VCaP (cell line): Measurements from ENCODE around the gene TNNI3.
A peak's percentile ranks its signal among the peaks of the same experiment; 100 is the strongest.
"Not testable (repeated sequence)": the region's sequence is repeated elsewhere in the genome, so short reads cannot be mapped to it uniquely, and the experiment has no call there.

Experiments used
- H3K27ac ChIP-seq: fragments of 450-650 bp; 2 replicates; pipeline ENCODE4 v1.5.1; 2017
- TF ChIP-seq, protein P1 (sequence below): fragments of 450-650 bp; conservative IDR thresholded peaks from 2 replicates; pipeline ENCODE4 v1.5.1; 2017; ENCODE audit warnings: mild to moderate bottlenecking, moderate library complexity

The TNNI3 gene

DNA sequence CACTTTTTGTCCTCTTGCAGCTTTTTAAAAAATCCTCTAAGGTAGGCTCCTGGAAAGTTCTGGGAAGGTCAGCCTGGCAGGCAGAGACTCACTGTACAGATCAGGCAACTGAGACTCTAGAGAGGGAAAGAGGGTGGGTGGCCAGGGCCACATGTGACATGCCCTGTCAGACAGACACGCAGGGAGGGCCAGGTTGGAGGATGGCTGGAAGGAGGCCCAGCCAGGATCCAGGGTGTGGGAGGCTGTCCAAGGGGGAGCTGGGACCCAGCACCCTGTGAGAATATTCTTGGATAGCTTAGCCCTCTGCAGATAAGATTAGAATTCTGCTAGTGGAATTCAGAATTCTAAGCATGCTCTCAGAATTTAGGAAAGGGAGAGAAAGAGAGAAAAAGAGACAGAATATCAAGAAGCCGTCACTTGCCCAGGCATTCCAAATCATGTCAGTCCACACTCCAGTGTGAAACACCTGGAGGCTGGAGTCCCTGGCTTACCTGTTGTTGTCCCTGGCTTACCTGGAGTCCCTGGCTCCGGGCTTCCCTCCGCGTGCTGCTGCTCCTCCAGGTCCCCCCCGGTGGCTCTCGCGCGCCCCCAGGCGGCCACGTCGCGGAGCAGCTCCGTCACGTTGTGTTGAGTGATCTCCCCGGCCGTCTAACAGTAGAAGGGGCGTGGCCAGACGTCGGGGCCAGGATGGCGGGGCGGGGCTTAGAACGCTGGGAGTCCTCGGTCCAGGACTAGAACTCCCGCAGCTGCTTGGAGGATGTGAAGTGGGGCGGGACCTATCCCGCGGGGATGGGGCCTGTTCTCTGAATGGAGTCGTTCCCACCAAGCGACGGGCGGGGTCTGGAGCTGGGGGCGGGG is 2.8 kb upstream of the TNNI3 start:
- TF ChIP-seq, protein P1, sequence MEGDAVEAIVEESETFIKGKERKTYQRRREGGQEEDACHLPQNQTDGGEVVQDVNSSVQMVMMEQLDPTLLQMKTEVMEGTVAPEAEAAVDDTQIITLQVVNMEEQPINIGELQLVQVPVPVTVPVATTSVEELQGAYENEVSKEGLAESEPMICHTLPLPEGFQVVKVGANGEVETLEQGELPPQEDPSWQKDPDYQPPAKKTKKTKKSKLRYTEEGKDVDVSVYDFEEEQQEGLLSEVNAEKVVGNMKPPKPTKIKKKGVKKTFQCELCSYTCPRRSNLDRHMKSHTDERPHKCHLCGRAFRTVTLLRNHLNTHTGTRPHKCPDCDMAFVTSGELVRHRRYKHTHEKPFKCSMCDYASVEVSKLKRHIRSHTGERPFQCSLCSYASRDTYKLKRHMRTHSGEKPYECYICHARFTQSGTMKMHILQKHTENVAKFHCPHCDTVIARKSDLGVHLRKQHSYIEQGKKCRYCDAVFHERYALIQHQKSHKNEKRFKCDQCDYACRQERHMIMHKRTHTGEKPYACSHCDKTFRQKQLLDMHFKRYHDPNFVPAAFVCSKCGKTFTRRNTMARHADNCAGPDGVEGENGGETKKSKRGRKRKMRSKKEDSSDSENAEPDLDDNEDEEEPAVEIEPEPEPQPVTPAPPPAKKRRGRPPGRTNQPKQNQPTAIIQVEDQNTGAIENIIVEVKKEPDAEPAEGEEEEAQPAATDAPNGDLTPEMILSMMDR = peak; percentile 99
- H3K27ac ChIP-seq = no peak overlapping the region

DNA sequence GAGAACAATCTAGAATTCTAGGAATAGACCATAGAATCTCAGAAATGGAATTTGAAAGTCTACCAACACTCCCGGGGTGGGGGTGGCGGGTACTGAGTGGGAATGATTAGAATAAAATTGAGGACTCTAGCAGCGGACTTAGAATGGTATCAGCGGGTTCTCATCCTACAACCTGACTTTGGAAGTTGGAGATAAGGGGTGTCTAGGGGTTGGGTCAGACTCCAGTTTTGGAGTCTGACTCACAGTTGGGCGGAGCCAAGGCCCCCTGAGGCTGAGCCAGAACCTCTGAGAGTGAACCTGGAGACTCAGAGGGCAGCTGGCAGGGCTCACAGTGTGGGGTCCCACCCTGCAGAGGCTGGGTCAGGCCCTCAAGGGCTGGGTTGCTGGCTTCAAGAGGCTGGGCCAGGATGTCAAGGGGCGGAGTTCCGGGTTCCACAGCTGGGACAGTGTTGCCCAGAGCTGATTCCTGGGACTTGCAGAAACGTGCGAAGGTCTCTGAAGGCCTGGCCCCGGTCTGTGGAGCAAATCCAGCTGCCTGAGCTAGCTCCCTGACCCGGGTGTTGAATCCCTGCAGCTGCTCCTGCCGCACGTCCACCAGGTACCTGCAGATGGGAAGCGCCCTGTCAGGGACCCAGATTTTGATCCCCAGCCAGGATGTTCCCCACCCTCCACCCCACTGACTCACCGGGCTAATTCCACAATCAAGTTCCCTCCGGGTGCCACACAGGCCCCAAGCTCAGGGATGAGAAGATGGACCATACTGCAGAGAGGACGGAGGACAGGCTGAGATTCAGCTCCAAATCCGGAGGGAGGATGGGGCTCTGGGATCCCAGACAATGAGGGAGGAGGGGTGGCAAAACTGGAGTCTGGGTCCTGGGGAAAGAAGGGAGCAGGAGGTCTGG is 1.6 kb upstream of the TNNI3 start:
- TF ChIP-seq, protein P1 = no peak
- H3K27ac ChIP-seq = no peak overlapping the region

DNA sequence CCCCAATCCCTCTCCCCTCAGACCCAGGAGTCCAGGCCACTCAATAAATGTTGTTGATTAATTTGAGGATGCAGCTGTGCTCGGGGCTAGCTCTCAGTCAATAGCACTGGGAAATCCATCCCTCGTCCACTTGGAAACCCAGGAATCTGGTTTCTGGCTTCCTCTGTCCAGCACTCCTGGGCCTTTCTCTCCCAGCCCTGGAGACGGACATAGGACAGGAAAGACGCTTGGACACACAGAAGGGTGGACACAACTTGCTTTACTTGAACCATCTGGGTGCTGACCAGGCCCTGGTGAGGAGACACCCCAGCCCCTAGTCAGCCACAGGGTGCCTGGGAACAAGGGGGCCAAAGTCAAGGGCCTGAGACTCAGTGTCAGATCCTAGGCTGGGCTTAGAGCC is 891 bp upstream of the TNNI3 start:
- TF ChIP-seq, protein P1 = no peak

DNA sequence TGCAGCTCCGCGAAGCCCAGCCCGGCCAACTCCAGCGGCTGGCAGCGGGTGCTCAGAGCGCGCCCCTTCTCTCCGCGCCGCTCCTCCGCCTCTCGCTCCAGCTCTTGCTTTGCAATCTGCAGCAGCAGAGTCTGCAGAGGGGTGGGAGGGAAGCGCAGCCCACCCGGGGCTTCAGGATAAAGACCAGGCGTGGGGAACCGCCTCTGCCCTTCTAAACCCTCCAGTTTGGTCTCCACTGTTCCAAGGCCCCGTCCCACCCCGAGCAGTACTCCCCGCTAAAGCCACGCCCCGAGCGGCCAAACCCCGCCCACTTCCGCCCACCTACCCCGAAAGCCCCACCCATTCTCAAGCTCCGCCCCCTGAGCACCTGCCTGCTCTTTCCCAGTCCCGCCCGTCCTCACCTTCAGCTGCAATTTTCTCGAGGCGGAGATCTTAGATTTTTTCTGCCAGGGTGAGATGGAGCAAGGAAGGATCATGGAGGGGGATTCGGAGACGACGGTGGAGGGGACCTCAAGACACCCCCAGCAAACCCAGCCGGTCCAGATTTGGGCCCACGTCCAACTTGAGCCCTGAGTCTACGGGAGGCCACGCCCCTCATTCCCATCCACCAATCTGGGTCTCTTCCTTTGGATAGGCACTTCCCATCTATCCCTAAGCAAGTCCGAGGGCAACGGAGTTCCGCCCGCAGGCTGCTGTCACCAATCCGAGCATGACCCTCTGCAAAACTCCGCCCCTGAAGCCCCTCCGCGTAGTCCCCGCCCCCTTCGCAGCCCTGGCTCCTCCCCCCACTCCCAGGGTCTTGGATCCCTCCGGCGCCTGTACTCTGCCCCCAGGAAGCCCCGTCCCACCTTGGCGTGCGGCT is 1.1 kb downstream of the TNNI3 start:
- no peak overlapping the region for H3K27ac ChIP-seq

More for the DNA sequence above, 891 bp upstream of the TNNI3 start:
- H3K27ac ChIP-seq = no peak overlapping the region

DNA sequence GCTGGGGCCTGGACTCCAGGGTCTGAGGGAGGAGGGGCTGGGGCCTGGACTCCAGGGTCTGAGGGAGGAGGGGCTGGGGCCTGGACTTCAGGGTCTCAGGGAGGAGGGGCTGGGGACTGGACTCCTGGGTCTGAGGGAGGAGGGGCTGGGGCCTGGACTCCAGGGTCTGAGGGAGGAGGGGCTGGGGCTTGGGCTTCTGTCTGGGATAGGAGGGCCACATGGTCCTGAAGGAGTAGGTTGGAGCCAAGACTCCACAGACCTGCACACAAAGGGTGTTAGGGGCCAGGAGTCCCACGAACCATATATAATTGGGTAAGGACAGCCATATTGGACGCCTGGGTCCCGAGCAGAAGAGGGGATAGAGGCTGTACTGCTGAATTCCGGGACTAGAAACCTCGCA is 1.7 kb downstream of the TNNI3 start:
- not testable (repeated sequence) for H3K27ac ChIP-seq

More for the DNA sequence above, 1.1 kb downstream of the TNNI3 start:
- TF ChIP-seq, protein P1 = no peak

DNA sequence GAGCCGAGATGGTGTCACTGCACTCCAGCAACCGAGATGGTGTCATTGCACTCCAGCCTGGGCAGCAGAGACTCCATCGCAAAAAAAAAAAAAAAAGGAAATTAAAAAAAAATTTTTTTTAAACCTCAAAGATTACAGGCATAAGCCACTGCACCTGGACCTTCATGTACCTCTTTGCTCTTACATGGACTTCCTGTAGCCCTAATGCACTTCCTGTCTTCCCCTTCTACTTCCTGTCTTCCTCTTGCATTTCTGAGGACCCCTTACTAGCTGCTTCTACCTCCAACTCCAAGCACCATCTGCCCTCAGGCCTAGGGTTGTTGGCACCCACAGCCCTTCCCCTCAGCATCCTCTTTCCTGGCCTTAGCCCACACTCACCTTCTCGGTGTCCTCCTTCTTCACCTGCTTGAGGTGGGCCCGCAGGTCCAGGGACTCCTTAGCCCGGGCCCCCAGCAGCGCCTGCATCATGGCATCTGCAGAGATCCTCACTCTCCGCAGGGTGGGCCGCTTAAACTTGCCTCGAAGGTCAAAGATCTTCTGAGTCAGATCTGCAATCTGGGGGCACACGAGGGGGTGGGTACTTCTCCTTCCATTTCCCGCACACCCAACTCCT is 3.8 kb downstream of the TNNI3 start:
- TF ChIP-seq, protein P1 = no peak

DNA sequence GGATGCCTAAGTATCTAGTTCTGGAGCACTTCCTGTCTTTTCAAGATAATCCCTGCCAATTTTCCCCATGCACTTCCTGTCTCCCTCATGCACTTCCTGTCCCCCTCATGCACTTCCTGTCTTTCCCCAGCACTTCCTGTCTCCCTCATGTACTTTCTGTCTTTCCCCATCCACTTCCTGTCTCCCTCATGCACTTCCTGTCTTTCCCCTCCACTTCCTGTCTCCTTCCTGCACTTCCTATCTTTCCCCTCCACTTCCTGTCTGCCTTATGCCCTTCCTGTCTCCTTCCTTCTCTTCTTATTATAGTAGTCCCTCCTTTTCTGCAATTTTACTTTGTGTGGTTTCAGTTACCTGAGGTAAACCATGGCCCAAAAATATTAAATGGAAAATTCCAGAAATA is 5.5 kb downstream of the TNNI3 start:
- no peak overlapping the region for H3K27ac ChIP-seq
- TF ChIP-seq, protein P1 = no peak

More for the DNA sequence above, 3.8 kb downstream of the TNNI3 start:
- H3K27ac ChIP-seq = no peak overlapping the region
